HCT116 (cell line): ENCODE measurements around the gene MEF2D.

ENCODE experiments used
- ELF1 ChIP-seq: IDR thresholded peaks from 2 replicates; pipeline ENCODE4 v1.6.1; 2012; ENCODE audit warnings: low read depth, borderline replicate concordance
- EZH2 ChIP-seq: fragments of 200-600 bp; sonication (generic); IDR thresholded peaks from 2 replicates; pipeline ENCODE4 v1.6.1; 2017; ENCODE audit warnings: antibody characterized with exemption, mixed run types
- FOSL1 ChIP-seq: IDR thresholded peaks from 2 replicates; pipeline ENCODE4 v1.6.1; 2012; ENCODE audit warnings: low read depth
- POLR2A ChIP-seq: IDR thresholded peaks from 2 replicates; pipeline ENCODE4 v1.7.0; 2011; ENCODE audit warnings: borderline replicate concordance; ENCODE audit not compliant: insufficient read depth, insufficient read length; ENCODE audit errors: extremely low read depth
- POLR2AphosphoS5 ChIP-seq: IDR thresholded peaks from 2 replicates; pipeline ENCODE4 v1.6.1; 2011; ENCODE audit warnings: mild to moderate bottlenecking, low read depth, low read length, moderate library complexity
- SRF ChIP-seq: IDR thresholded peaks from 2 replicates; pipeline ENCODE4 v1.6.1; 2012; ENCODE audit warnings: low read depth
- TF ChIP-seq, protein P1 (sequence below), 3 experiments: fragments of 200-600 bp in 1 of 3; sonication (generic) in 1 of 3; IDR thresholded peaks in 2 of 3; conservative IDR thresholded peaks in 1 of 3; 2 replicates each; pipeline ENCODE4 v1.5.1; 2012 to 2017; ENCODE audit warnings: low read depth in 2 of 3, low read length in 2 of 3, antibody characterized with exemption in 1 of 3, borderline replicate concordance in 1 of 3, control low read depth in 1 of 3, mild to moderate bottlenecking in 1 of 3, mixed read lengths in 1 of 3, mixed run types in 1 of 3, moderate library complexity in 1 of 3; ENCODE audit not compliant: insufficient read depth in 1 of 3
- TF ChIP-seq, protein P2 (sequence below): IDR thresholded peaks from 2 replicates; pipeline ENCODE4 v1.6.1; 2012
- TF ChIP-seq, protein P3 (sequence below): IDR thresholded peaks from 2 replicates; pipeline ENCODE4 v1.6.1; 2012; ENCODE audit warnings: low read depth

DNA sequence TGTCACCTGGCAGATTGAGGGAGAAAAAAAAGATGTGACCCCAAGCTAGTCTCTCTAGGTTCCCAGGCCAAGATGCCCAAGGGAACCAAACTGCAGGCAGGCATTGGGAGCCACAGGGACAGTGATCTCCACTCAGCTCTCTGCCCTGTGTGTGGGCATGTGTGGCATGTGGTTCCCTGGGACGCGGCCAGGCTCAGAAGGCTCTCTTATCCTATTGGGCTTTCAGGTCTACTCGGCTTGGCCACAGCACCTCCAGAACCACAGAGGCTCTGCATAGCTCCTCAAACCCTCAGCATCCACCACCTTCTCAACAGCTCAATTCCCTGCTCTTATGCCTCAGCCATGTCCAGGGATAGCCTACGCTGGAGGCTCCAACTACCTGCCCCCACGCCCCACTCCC lies 49.8 kb upstream of the MEF2D start:
- TF ChIP-seq, protein P1, sequence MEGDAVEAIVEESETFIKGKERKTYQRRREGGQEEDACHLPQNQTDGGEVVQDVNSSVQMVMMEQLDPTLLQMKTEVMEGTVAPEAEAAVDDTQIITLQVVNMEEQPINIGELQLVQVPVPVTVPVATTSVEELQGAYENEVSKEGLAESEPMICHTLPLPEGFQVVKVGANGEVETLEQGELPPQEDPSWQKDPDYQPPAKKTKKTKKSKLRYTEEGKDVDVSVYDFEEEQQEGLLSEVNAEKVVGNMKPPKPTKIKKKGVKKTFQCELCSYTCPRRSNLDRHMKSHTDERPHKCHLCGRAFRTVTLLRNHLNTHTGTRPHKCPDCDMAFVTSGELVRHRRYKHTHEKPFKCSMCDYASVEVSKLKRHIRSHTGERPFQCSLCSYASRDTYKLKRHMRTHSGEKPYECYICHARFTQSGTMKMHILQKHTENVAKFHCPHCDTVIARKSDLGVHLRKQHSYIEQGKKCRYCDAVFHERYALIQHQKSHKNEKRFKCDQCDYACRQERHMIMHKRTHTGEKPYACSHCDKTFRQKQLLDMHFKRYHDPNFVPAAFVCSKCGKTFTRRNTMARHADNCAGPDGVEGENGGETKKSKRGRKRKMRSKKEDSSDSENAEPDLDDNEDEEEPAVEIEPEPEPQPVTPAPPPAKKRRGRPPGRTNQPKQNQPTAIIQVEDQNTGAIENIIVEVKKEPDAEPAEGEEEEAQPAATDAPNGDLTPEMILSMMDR (IDR thresholded peaks at IDR 0.05 in 2 of 3, conservative IDR thresholded peaks at IDR 0.05 in 1 of 3; ENCODE audit: borderline replicate concordance in 1 of 3, insufficient read depth in 1 of 3, low read depth in 2 of 3, low read length in 2 of 3) = no peak
- TF ChIP-seq POLR2AphosphoS5 = no peak
- TF ChIP-seq POLR2A = no peak
- no peak for TF ChIP-seq EZH2
- no peak for TF ChIP-seq FOSL1
- no peak for TF ChIP-seq ELF1
- TF ChIP-seq, protein P2, sequence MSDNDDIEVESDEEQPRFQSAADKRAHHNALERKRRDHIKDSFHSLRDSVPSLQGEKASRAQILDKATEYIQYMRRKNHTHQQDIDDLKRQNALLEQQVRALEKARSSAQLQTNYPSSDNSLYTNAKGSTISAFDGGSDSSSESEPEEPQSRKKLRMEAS = no peak
- TF ChIP-seq, protein P3, sequence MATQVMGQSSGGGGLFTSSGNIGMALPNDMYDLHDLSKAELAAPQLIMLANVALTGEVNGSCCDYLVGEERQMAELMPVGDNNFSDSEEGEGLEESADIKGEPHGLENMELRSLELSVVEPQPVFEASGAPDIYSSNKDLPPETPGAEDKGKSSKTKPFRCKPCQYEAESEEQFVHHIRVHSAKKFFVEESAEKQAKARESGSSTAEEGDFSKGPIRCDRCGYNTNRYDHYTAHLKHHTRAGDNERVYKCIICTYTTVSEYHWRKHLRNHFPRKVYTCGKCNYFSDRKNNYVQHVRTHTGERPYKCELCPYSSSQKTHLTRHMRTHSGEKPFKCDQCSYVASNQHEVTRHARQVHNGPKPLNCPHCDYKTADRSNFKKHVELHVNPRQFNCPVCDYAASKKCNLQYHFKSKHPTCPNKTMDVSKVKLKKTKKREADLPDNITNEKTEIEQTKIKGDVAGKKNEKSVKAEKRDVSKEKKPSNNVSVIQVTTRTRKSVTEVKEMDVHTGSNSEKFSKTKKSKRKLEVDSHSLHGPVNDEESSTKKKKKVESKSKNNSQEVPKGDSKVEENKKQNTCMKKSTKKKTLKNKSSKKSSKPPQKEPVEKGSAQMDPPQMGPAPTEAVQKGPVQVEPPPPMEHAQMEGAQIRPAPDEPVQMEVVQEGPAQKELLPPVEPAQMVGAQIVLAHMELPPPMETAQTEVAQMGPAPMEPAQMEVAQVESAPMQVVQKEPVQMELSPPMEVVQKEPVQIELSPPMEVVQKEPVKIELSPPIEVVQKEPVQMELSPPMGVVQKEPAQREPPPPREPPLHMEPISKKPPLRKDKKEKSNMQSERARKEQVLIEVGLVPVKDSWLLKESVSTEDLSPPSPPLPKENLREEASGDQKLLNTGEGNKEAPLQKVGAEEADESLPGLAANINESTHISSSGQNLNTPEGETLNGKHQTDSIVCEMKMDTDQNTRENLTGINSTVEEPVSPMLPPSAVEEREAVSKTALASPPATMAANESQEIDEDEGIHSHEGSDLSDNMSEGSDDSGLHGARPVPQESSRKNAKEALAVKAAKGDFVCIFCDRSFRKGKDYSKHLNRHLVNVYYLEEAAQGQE = no peak
- no peak for TF ChIP-seq SRF
